ENCODE measurements around the gene PTPRD.

The PTPRD gene

GRCh38 chr9:8733131-8733954 is 1879.5 kb downstream of the PTPRD start:
- DNase-seq: peak in 52 of 56 donors; percentile 10 to 76 (median 43)

- no peak for DNase-seq
Measured at GRCh38 chr9:8732367-8733075, 1880.3 kb downstream of the PTPRD start.

GRCh38 chr9:8730618-8731017 is 1882.2 kb downstream of the PTPRD start:
- DNase-seq: no peak

GRCh38 chr9:8728910-8729309 is 1883.9 kb downstream of the PTPRD start:
- no peak for DNase-seq

- no peak for DNase-seq
Measured at GRCh38 chr9:8727191-8727590, 1885.6 kb downstream of the PTPRD start.

GRCh38 chr9:8726692-8727091 is 1886.1 kb downstream of the PTPRD start:
- no peak for DNase-seq

GRCh38 chr9:8725635-8726034 is 1887.2 kb downstream of the PTPRD start:
- no peak for DNase-seq

- no peak for DNase-seq
Measured at GRCh38 chr9:8724284-8725018, 1888.4 kb downstream of the PTPRD start.

- DNase-seq: no peak
Measured at GRCh38 chr9:8723195-8723594, 1889.6 kb downstream of the PTPRD start.

GRCh38 chr9:8719833-8720486 is 1892.8 kb downstream of the PTPRD start:
- no peak for DNase-seq

GRCh38 chr9:8718121-8718725 is 1894.6 kb downstream of the PTPRD start:
- DNase-seq: peak in 5 of 56 donors; percentile 3 to 31 (median 13)

GRCh38 chr9:8717146-8717545 is 1895.7 kb downstream of the PTPRD start:
- no peak for DNase-seq

- DNase-seq: no peak
Measured at GRCh38 chr9:8715788-8716187, 1897.0 kb downstream of the PTPRD start.

- no peak for DNase-seq
Measured at GRCh38 chr9:8713811-8714165, 1899.0 kb downstream of the PTPRD start.

GRCh38 chr9:8713149-8713810 is 1899.5 kb downstream of the PTPRD start:
- DNase-seq: no peak

GRCh38 chr9:8709731-8710130 is 1903.1 kb downstream of the PTPRD start:
- no peak for DNase-seq

- no peak for DNase-seq
Measured at GRCh38 chr9:8708728-8709127, 1904.1 kb downstream of the PTPRD start.

GRCh38 chr9:8706998-8707397 is 1905.8 kb downstream of the PTPRD start:
- DNase-seq: no peak

- DNase-seq: no peak
Measured at GRCh38 chr9:8706531-8706930, 1906.3 kb downstream of the PTPRD start.

- DNase-seq: no peak
Measured at GRCh38 chr9:8705861-8706260, 1906.9 kb downstream of the PTPRD start.

- no peak for DNase-seq
Measured at GRCh38 chr9:8703904-8704303, 1908.9 kb downstream of the PTPRD start.

Measured in nucleus accumbens (tissue), 56 donors.